ENCODE results near the gene CDC42BPB. TPM values are rescaled to one million over a fixed set of nuclear protein-coding genes. Genes with fewer than 3 reads are reported as not detected.
"Not testable (repeated sequence)": the region's sequence is repeated elsewhere in the genome, so short reads cannot be mapped to it uniquely, and the experiment has no call there.

Gene CDC42BPB
- total RNA-seq, 1 donor from 2014 or later: 103 TPM

GRCh38 chr14:102898298-102898697 is 159.1 kb downstream of the CDC42BPB start:
- H3K4me3 Mint-ChIP-seq: no peak overlapping the region
- DNase-seq (ENCODE audit: low spot score in 2 of 2, unreplicated experiment in 2 of 2): no peak
- no peak for TF ChIP-seq CTCF (IDR thresholded peaks at IDR 0.05; ENCODE audit: unreplicated experiment)
- no peaks in the 10 kb centered on the region for H3K27me3 Mint-ChIP-seq (ENCODE audit: low read depth)
- H3K4me1 Mint-ChIP-seq: no peaks in the 10 kb centered on the region
- peaks cover 25% of the 10 kb centered on the region for H3K36me3 Mint-ChIP-seq
- H3K9me3 Mint-ChIP-seq: no peaks in the 10 kb centered on the region
- no peak overlapping the region for H3K27ac Mint-ChIP-seq

- Mint-ChIP-seq H3K4me1 (no peaks in the 10 kb centered on the region), H3K36me3 (peaks cover 25% of the 10 kb centered on the region), H3K27ac (no peak overlapping the region), H3K9me3 (no peaks in the 10 kb centered on the region), H3K27me3 (ENCODE audit: low read depth) (no peaks in the 10 kb centered on the region), H3K4me3 (no peak overlapping the region)
- no peak for TF ChIP-seq CTCF (IDR thresholded peaks at IDR 0.05; ENCODE audit: unreplicated experiment)
- DNase-seq (ENCODE audit: low spot score in 2 of 2, unreplicated experiment in 2 of 2): no peak
These were observed 159.9 kb downstream of the CDC42BPB start for GRCh38 chr14:102897299-102898027.

- not testable (repeated sequence) for H3K27ac Mint-ChIP-seq; H3K27me3 Mint-ChIP-seq (ENCODE audit: low read depth)
These were observed 160.6 kb downstream of the CDC42BPB start for GRCh38 chr14:102896735-102897134.

GRCh38 chr14:102893452-102893851 is 163.9 kb downstream of the CDC42BPB start:
- H3K4me3 Mint-ChIP-seq: no peak overlapping the region
- no peaks in the 10 kb centered on the region for H3K27me3 Mint-ChIP-seq (ENCODE audit: low read depth)
- H3K27ac Mint-ChIP-seq: no peak overlapping the region
- peaks cover 21% of the 10 kb centered on the region for H3K36me3 Mint-ChIP-seq
- no peak for DNase-seq (ENCODE audit: low spot score in 2 of 2, unreplicated experiment in 2 of 2)
- H3K4me1 Mint-ChIP-seq: no peaks in the 10 kb centered on the region
- H3K9me3 Mint-ChIP-seq: no peaks in the 10 kb centered on the region
- no peak for TF ChIP-seq CTCF (IDR thresholded peaks at IDR 0.05; ENCODE audit: unreplicated experiment)

More at GRCh38 chr14:102896735-102897134, 160.6 kb downstream of the CDC42BPB start:
- H3K9me3 Mint-ChIP-seq; DNase-seq (ENCODE audit: low spot score in 2 of 2, unreplicated experiment in 2 of 2); H3K4me3 Mint-ChIP-seq; H3K4me1 Mint-ChIP-seq: not testable (repeated sequence)
- peaks cover 27% of the 10 kb centered on the region for H3K36me3 Mint-ChIP-seq

- no peak for DNase-seq (ENCODE audit: low spot score in 2 of 2, unreplicated experiment in 2 of 2)
These were observed 164.7 kb downstream of the CDC42BPB start for GRCh38 chr14:102892651-102893050.

More at GRCh38 chr14:102892651-102893050, 164.7 kb downstream of the CDC42BPB start:
- H3K27ac Mint-ChIP-seq: no peak overlapping the region
- no peaks in the 10 kb centered on the region for H3K4me1 Mint-ChIP-seq
- H3K4me3 Mint-ChIP-seq: no peak overlapping the region
- TF ChIP-seq CTCF (IDR thresholded peaks at IDR 0.05; ENCODE audit: unreplicated experiment): no peak
- no peaks in the 10 kb centered on the region for H3K27me3 Mint-ChIP-seq (ENCODE audit: low read depth)
- H3K36me3 Mint-ChIP-seq: peaks cover 25% of the 10 kb centered on the region
- H3K9me3 Mint-ChIP-seq: no peaks in the 10 kb centered on the region

Measured in mesothelial cell of epicardium (in vitro differentiated cells).